Left hindlimb (tissue), 1 donor: ENCODE measurements around the gene NT5DC2.

ENCODE experiments used
- DNase-seq: peaks from one replicate; pipeline ENCODE4 v3.0.0-alpha.2; 2018

Gene NT5DC2

GRCh38 chr3:52533623-52534280 lies at the start of gene NT5DC2:
Gene NT5DC2 (minus strand): TSS chr3:52533857. CDS start chr3:52533737, 120 bp downstream.
- peak; percentile 85 for DNase-seq

DNA sequence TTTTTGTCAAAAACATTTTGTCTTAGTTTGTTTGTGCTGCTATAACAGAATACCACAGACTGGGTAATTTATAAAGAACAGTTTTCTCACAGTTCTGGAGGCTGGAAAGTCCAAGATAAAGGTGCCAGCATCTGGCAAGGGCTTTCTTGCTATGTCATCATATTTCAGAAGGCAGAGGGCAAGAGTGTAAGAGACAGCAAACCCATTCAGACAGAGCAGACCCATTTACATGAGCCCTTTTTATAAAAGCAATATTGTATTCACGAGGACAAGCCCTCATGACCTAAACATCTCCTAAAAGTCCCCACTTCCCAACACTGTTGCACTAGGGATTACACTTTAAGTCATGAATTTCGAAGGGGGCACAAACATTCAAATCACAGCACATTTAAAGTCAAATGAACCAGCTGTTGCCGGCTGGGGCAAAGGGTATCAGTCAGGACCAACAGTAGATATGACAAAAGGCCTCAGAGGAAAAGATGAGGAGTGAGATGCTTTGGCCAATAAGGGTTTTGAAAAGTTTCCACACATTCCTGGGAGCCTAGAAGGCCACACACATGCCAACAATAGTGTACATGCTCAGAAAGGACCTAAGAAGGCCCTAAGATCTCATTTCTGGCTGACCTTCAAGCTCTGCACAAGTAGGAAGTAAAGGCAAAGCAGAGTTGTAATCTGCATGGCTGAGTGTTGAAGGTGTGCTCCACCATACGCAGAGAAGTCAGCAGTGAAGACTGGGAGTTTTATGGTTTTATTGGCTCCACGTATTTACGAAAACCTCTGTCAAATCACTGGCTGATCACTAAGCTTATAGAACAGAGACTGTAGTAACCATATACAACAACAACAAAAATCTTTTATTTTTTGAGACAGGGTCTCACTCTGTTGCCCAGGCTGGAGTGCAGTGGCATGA lies 40.7 kb upstream of the NT5DC2 start:
- DNase-seq: no peak

DNA sequence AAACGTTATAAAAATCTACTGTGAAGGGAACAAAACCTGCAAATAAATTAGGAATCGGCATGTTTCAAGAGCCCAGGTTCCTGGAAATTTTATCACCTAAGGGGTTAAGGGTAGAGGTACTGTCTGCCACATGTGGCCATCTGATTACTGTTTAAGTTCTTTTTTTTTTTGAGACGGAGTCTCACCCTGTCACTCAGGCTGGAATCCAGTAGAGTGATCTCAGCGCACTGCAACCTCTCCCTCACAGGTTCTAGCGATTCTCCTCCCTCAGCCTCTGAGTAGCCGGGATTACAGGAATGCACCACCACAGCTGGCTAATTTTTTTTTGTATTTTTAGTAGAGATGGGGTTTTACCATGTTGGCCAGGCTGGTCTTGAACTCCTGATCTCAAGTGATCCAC lies 38.6 kb upstream of the NT5DC2 start:
- DNase-seq: no peak

DNA sequence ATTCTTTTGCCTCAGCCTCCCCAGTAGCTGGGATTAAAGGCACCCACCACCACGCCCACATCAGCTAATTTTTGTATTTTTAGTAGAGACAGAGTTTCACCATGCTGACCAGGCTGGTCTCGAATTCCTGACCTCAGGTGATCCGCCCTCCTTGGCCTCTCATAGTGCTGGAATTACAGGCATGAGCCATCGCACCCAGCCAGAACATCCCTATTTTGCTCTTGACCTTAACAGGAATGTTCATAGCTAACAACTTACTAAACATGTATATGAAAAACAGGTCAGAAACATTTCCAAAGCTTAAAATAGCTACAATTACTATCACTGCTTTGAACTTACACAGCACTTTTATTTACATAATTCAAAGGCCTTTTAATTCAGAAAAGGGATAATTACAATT lies 36.4 kb upstream of the NT5DC2 start:
- DNase-seq: no peak

DNA sequence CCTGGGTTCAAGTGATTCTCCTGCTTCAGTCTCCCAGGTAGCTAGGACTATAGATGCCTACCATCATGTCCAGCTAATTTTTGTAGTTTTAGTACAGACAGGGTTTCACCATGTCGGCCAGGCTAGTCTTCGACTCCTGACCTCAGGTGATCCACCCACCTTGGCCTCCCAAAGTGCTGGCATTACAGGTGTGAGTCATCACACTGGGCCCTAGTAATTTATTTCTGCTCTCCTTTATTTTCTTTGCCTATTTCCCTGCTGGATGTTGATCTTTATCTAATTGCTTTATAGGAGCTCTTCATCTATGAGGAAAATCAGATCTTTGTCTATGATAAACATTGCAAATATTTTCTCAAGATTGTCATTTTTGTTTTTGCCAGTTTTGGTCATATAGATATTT lies 34.4 kb upstream of the NT5DC2 start:
- no peak for DNase-seq

DNA sequence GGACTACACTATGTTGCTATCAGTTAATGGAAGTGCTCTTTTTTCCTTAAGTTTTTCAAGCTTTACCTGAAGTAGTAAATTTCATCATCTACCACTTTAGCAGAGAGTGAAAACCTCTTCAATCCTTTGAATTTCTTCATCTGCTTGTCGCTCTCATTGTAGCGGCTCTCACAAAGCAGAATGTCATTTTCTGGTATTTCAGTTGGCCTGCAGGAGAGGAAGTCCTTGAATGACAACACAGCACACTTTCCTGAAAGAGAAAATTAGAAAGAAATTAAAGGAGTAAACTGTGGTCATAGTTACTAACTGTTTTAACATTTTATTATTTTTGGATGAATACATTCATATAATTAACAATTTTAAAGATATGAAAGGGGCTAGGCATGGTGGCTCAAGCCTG lies 30.3 kb upstream of the NT5DC2 start:
- DNase-seq: no peak

GRCh38 chr3:52561028-52561747 lies 27.5 kb upstream of the NT5DC2 start:
- no peak for DNase-seq

DNA sequence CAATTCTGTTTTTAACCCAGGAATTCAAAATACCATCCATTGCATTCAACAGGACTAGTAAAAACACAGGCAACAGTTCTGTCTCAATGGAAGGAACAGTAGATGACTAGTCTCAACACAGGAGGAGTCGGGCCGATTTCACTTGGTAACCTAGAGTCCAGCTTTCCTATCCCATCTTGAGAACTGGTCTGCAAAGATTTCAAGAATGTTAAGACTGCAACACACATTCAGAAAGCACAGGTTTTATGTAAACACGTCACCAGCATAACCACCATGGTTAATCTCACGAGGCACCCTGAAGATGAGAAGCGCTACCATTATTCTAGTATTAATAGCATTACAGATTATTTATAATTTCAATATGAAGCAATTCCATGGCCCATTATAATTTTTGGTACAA lies 24.8 kb upstream of the NT5DC2 start:
- no peak for DNase-seq

DNA sequence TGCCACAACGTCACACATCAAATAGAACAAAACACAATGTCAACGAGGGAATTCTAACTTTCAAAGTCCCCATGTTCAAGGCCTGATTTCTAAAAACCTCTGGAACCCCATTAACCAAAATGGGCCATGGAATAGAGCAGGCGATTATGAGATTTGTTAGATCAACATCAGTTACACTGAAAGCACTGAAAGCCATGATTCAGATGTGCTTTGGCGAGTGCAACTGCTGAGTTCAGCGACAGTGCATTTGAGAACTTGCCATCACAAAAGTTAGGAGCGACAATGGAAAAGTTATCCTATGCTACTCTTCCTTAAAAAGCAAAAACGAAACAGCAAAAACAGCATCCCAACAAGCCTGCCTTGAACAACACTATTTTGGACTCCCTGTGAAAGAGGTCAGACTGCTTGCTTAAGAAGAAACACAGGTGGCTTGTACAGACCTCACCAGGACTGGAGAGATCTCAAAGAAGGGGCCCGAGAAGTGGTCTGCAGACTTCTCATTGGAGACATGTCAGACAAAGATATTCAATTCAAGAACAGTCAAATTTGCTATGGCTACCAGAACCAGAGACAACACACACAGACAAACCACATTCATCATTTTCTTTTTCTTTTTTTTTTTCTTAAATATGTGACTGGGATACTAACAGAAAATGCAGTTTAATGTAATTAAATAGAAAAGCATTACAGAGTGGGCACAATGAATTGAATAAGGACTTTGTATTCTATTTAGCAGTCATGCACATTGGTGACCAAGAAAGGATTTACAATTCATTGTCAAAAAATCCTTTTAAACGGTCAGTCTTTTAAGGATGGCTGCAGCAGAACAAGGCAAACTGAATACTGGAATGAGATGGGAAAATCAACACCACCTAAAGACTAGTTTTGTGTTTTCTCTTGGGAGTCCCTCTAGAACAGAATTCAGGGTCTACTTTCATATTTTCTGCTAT lies 23.6 kb upstream of the NT5DC2 start:
- DNase-seq: no peak

GRCh38 chr3:52555056-52555455 lies 21.4 kb upstream of the NT5DC2 start:
- DNase-seq: no peak

GRCh38 chr3:52554026-52554755 lies 20.5 kb upstream of the NT5DC2 start:
- no peak for DNase-seq

- no peak for DNase-seq
Measured at GRCh38 chr3:52552089-52552488, 18.4 kb upstream of the NT5DC2 start.

GRCh38 chr3:52551118-52551517 lies 17.5 kb upstream of the NT5DC2 start:
- DNase-seq: no peak

DNA sequence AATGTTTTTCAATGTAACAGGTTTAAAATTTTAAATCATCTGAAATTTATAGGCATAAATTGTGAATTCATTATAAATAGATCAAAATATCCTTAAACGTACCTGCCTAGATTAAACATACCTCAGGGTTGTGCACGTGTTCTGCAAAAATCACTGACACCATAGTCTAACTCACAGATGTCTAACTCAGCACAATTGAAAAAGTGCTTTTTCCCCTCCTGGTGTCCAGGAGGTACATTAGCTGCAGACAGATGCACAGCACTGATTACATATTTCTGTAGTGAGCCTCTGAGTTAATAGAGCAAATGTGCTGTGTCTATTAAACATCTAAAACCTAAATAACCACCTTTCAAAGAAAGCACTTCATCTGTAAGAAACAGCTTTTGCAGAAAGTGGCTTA lies 13.5 kb upstream of the NT5DC2 start:
- no peak for DNase-seq

- no peak for DNase-seq
Measured at GRCh38 chr3:52546111-52546901, 12.6 kb upstream of the NT5DC2 start.

DNA sequence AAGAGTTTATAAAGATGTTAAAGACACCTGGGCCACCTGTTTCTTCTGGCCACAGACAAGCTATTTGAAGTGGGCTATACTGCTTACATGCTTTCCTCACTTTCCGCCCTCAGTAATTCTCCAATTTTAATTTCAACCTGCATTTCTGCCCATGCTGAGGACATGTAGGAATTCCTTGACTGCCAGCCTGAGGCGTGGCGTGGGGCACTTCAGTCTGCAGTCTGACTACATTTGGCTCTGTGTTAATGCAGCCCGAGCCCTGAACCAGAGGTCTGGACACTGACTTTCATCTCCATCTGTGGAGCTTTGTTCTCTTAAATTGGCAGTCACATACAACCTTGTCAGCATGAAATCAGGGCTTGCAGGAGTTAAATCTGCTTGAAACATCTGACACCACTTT lies 11.3 kb upstream of the NT5DC2 start:
- no peak for DNase-seq

GRCh38 chr3:52541050-52541449 lies 7.4 kb upstream of the NT5DC2 start:
- DNase-seq: no peak

- no peak for DNase-seq
Measured at GRCh38 chr3:52539010-52539653, 5.5 kb upstream of the NT5DC2 start.

DNA sequence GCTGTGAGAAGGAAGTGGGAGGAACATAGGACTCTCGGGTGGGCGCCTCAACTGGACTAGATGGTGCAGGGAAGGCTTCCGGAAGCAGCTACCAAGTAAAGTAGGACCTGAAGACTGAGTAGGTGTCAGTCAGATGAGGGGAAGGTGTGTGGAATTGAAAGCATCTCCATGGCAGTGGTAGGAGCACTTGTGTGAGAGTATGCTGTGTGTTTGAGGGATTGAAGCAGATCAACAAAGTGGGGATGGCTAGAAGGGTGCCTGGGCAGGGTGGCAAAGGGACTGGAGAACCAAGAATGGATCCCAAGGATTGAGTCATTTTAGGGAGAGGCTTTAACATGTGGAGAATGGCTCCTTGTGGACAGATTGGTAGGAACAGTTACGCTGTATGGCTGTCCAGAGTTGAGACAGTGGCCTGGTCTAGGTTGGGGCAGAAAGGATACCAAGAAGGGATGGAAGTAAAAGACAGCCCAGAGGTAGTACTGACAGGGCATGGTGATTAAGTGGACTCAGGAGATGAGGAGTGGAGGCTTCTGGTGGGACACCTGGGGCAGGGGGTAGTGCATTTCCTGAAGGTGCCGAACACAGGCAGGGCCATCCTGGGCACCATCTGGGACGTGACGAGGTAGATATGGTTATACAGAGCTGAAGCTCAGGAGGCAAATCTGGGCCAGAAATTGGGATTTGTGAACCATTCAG lies 4.2 kb upstream of the NT5DC2 start:
- no peak for DNase-seq

GRCh38 chr3:52537165-52537620 lies 3.5 kb upstream of the NT5DC2 start:
- no peak for DNase-seq
